Measurements from ENCODE around the gene PDXK.

GRCh38 chr21:43771199-43771675 is 52.3 kb downstream of the PDXK start:
- TF ChIP-seq POLR2A (IDR thresholded peaks at IDR 0.05) (no peak), CTCF (IDR thresholded peaks at IDR 0.05) (no peak)

Measured in uterus (tissue), 2 donors.